ENCODE data around the gene CMIP.

GRCh38 chr16:81744911-81745310 lies 300.3 kb downstream of the CMIP start:
- no peak for TF ChIP-seq POLR2A (IDR thresholded peaks at IDR 0.05)
- TF ChIP-seq, protein P1, sequence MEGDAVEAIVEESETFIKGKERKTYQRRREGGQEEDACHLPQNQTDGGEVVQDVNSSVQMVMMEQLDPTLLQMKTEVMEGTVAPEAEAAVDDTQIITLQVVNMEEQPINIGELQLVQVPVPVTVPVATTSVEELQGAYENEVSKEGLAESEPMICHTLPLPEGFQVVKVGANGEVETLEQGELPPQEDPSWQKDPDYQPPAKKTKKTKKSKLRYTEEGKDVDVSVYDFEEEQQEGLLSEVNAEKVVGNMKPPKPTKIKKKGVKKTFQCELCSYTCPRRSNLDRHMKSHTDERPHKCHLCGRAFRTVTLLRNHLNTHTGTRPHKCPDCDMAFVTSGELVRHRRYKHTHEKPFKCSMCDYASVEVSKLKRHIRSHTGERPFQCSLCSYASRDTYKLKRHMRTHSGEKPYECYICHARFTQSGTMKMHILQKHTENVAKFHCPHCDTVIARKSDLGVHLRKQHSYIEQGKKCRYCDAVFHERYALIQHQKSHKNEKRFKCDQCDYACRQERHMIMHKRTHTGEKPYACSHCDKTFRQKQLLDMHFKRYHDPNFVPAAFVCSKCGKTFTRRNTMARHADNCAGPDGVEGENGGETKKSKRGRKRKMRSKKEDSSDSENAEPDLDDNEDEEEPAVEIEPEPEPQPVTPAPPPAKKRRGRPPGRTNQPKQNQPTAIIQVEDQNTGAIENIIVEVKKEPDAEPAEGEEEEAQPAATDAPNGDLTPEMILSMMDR (IDR thresholded peaks at IDR 0.05) = no peak

Measured in Peyer's patch (tissue), 4 donors.